Midbrain (tissue), 1 donor: Measurements from ENCODE around the gene TDRD3.

ENCODE experiments used
- DNase-seq: peaks from one replicate; lab custom pipeline; 2025; lab: John Stamatoyannopoulos, UW

TDRD3 gene

GRCh38 chr13:60575142-60575541 lies 178.1 kb downstream of the TDRD3 start:
- no peak for DNase-seq

DNA sequence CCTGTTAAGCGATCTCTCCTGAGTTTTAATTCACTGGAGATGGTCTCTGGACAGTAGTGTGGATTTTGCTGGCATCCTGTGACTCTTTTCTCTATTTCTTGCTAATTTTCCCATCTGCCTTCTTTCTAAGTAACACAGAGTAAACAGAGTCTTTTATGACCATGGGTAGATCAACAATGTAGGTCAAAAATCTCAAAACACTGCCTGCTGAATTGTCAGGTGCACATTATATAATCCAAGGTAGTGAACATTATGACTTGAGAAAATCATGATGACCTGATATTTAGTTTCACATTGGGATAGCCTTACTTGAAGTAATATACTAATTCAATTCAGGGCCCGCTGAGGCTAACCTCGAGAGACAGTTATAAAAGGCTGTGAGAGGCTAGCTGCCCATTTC lies 180.7 kb downstream of the TDRD3 start:
- DNase-seq = no peak

GRCh38 chr13:60583196-60583888 lies 186.3 kb downstream of the TDRD3 start:
- no peak for DNase-seq

GRCh38 chr13:60583911-60584753 lies 187.1 kb downstream of the TDRD3 start:
- no peak for DNase-seq

DNA sequence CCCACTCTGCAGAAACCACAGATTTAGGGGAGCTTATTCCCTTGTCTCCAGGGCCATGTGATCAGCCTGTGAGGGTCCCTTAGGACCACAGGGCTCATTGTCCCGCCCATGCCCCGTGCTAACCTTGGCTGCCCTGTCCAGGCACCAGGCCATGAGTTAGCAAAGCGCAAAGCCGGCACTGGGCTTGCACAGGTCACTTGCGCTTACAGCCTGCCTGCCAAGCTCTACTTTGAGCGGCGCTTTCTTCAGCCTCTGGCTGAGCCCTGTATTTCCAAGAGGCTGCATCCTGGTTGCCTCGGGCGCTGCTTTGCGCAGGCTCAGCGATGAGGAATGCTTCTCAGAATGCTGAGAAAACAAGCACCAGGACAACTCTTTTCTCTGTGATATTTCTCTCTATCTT lies 188.0 kb downstream of the TDRD3 start:
- DNase-seq = peak; percentile 64

GRCh38 chr13:60590800-60591747 lies 194.1 kb downstream of the TDRD3 start:
- DNase-seq = no peak

DNA sequence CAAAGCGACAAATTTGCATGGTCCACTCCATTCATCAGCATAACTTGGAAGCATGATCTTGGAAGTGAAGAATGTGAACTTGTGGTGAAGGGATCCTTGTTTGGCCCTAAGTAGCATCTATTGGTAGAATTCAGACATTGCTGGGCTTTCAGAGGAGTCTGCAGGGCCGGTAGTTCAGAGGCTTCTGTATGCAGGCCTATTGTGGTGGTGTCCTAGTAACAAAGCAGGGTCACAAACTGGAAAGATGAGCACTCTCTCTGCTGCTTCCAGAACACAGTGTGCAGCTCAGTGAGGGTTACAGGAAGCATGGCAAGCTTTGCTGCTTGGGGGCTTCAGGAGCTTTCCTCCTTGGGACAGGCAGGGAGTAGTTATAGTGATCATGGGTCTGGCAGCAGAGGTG lies 206.0 kb downstream of the TDRD3 start:
- no peak for DNase-seq

DNA sequence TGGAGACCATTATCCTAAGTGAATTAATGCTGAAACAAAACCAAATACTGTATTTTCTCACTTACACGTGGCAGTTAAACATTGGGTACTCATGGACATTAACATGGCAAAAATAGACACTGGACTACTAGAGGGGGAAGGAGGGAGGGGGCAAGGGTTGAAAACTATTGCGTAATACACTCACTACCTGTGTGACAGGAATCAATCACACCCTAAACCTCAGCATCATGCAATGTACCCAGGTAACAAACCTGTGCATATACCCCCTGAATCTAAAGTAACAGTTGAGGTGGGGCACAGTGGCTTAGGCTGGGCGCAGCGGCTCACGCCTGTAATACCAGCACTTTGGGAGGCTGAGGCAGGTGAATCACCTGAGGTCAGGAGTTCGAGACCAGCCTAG lies 207.0 kb downstream of the TDRD3 start:
- no peak for DNase-seq

- DNase-seq = no peak
Measured at GRCh38 chr13:60608954-60609353, 211.9 kb downstream of the TDRD3 start.

DNA sequence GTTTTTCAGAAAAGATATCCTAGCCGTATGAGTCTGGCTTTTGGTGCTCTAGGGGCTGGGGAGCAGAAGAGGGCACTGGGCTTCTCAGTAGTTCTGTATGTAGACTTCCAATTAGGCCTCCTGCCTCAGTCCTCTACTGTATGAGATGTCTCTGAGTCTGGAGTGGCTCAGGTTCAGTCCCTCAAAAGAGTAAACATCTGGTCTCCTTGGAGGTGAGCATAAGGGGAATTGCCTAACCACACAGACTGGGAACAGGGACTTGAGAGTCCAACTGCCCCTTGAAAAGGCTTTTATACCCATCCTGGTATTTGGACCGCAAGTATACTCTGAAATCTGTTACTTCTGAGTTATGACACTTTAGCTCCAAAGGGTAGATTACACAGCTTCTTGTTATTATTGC lies 214.5 kb downstream of the TDRD3 start:
- DNase-seq = no peak

DNA sequence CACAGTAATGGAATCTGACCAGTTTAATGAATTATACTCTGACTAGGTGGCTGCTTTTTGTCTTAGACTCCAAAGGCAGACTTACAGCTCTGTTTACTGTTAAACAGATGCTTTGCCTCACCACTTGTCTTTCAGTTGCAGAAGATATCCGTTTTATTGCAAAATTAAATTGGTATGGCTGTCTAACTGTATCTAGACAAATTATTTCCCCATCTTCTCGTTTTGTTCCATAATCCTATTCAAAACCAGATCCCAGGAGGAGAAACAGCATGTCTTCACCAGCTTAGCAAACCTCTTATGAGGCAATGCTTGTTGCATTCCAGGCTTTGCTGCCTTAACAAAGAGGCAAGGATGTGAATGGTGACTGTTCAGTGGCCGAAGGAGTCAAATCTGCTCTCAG lies 215.6 kb downstream of the TDRD3 start:
- DNase-seq = no peak

GRCh38 chr13:60613080-60613479 lies 216.1 kb downstream of the TDRD3 start:
- DNase-seq = no peak

- peak; percentile 10 for DNase-seq
Measured at GRCh38 chr13:60617991-60618733, 221.1 kb downstream of the TDRD3 start.

DNA sequence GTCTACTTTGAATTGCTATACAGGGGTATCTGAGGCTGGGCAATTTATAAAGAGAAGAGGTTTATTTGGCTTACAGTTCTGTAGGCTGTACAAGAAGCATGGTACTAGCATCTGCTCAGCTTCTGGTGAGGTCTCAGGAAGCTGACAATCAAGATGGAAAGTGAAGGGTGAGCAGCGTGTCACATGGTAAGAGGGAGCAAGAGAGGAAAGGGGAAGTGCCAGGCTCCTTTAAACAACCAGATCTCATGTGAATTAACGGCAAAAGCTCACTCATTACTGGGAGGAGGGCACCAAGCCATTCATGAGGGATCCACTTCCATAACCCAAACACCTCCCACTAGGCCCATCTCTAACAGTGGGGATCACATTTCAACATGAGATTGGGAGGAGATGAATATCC lies 222.4 kb downstream of the TDRD3 start:
- no peak for DNase-seq

DNA sequence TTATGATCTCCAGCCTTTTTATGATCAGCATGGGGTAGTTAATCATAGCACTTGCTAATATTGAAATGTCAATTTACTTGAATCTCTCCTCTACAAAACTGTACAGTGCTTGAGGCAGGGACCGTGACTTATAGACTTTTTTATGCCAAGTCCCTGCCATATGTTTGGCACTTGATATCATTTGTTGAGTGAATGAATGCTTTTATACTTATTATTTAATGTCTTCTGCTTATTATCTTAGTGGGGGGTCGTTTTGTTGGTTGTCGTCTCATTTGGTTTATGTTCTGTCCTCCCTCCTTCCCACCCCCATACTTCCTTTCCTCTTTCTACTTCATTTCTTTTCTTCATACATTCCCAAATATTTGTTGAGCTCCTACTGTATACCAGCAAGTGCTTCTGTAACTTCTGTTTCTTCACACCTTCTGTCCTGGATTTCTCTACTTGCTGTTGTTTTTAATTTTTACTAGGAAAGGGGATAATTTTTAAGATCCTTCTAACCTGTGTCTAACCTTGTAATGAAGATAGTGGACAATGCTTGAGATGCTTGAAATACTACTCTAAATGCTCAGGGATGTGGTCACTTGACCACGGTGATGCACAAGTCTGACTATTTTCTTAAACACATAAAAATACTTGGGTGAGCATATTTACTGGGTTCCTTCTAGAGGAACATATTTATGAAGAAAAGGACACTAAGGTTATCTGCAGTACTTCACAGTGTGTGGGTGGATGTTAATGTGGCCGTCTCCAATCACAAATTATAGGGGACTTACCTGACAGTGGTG lies 223.8 kb downstream of the TDRD3 start:
- no peak for DNase-seq

- DNase-seq = no peak
Measured at GRCh38 chr13:60623151-60623550, 226.1 kb downstream of the TDRD3 start.
